ENCODE results near the gene CCSER1. TPM values are rescaled to one million over a fixed set of nuclear protein-coding genes. Genes with fewer than 3 reads are reported as not detected.

CCSER1 gene
- total RNA-seq, 1 donor from 2014 or later, result not detected

GRCh38 chr4:91472046-91472445 lies 1344.9 kb downstream of the CCSER1 start:
- Mint-ChIP-seq H3K4me3 (ENCODE audit: low read depth) (no peak overlapping the region), H3K27me3 (ENCODE audit: low read depth) (no peaks in the 10 kb centered on the region), H3K27ac (no peak overlapping the region), H3K36me3 (ENCODE audit: low read depth) (no peaks in the 10 kb centered on the region), H3K9me3 (peaks cover 13% of the 10 kb centered on the region), H3K4me1 (ENCODE audit: low read depth) (no peaks in the 10 kb centered on the region)
- DNase-seq (ENCODE audit: low spot score), result no peak
- intact Hi-C loops (cut with micrococcal nuclease), result no loop called here

GRCh38 chr4:91485415-91485814 lies 1358.2 kb downstream of the CCSER1 start:
- no peak for DNase-seq (ENCODE audit: low spot score)
- H3K27me3 Mint-ChIP-seq (ENCODE audit: low read depth), result no peaks in the 10 kb centered on the region
- no peak overlapping the region for H3K27ac Mint-ChIP-seq
- intact Hi-C loops (cut with micrococcal nuclease), result no loop called here
- no peaks in the 10 kb centered on the region for H3K4me1 Mint-ChIP-seq (ENCODE audit: low read depth)
- no peak overlapping the region for H3K4me3 Mint-ChIP-seq (ENCODE audit: low read depth)
- H3K36me3 Mint-ChIP-seq (ENCODE audit: low read depth), result no peaks in the 10 kb centered on the region
- H3K9me3 Mint-ChIP-seq, result peaks cover 39% of the 10 kb centered on the region

- Mint-ChIP-seq H3K4me1 (ENCODE audit: low read depth) (no peaks in the 10 kb centered on the region), H3K9me3 (peaks cover 37% of the 10 kb centered on the region)
- intact Hi-C loops (cut with micrococcal nuclease), result no loop called here
Observed at GRCh38 chr4:91488946-91489345, 1361.8 kb downstream of the CCSER1 start.

GRCh38 chr4:91497892-91498291 lies 1370.7 kb downstream of the CCSER1 start:
- Mint-ChIP-seq H3K27me3 (ENCODE audit: low read depth) (no peaks in the 10 kb centered on the region), H3K36me3 (ENCODE audit: low read depth) (no peaks in the 10 kb centered on the region), H3K4me3 (ENCODE audit: low read depth) (no peak overlapping the region), H3K27ac (no peak overlapping the region), H3K4me1 (ENCODE audit: low read depth) (no peaks in the 10 kb centered on the region), H3K9me3 (peaks cover under 1% of the 10 kb centered on the region)
- intact Hi-C loops (cut with micrococcal nuclease), result no loop called here
- DNase-seq (ENCODE audit: low spot score), result no peak

More at GRCh38 chr4:91488946-91489345, 1361.8 kb downstream of the CCSER1 start:
- Mint-ChIP-seq H3K27ac (no peak overlapping the region), H3K4me3 (ENCODE audit: low read depth) (no peak overlapping the region), H3K36me3 (ENCODE audit: low read depth) (no peaks in the 10 kb centered on the region), H3K27me3 (ENCODE audit: low read depth) (no peaks in the 10 kb centered on the region)
- no peak for DNase-seq (ENCODE audit: low spot score)

- Mint-ChIP-seq H3K36me3 (ENCODE audit: low read depth) (no peaks in the 10 kb centered on the region), H3K9me3 (peaks cover 3% of the 10 kb centered on the region), H3K27ac (no peak overlapping the region)
Observed at GRCh38 chr4:91502365-91502764, 1375.2 kb downstream of the CCSER1 start.

GRCh38 chr4:91513326-91513725 lies 1386.1 kb downstream of the CCSER1 start:
- H3K36me3 Mint-ChIP-seq (ENCODE audit: low read depth), result no peaks in the 10 kb centered on the region
- H3K27ac Mint-ChIP-seq, result no peak overlapping the region
- H3K9me3 Mint-ChIP-seq, result peaks cover 72% of the 10 kb centered on the region
- no peaks in the 10 kb centered on the region for H3K27me3 Mint-ChIP-seq (ENCODE audit: low read depth)
- intact Hi-C loops (cut with micrococcal nuclease), result no loop called here
- no peaks in the 10 kb centered on the region for H3K4me1 Mint-ChIP-seq (ENCODE audit: low read depth)
- no peak overlapping the region for H3K4me3 Mint-ChIP-seq (ENCODE audit: low read depth)
- DNase-seq (ENCODE audit: low spot score), result no peak

More at GRCh38 chr4:91502365-91502764, 1375.2 kb downstream of the CCSER1 start:
- H3K4me1 Mint-ChIP-seq (ENCODE audit: low read depth), result no peaks in the 10 kb centered on the region
- intact Hi-C loops (cut with micrococcal nuclease), result no loop called here
- no peak for DNase-seq (ENCODE audit: low spot score)
- no peaks in the 10 kb centered on the region for H3K27me3 Mint-ChIP-seq (ENCODE audit: low read depth)
- no peak overlapping the region for H3K4me3 Mint-ChIP-seq (ENCODE audit: low read depth)

- Mint-ChIP-seq H3K4me3 (ENCODE audit: low read depth) (no peak overlapping the region), H3K36me3 (ENCODE audit: low read depth) (no peaks in the 10 kb centered on the region), H3K27me3 (ENCODE audit: low read depth) (no peaks in the 10 kb centered on the region), H3K4me1 (ENCODE audit: low read depth) (no peaks in the 10 kb centered on the region), H3K27ac (no peak overlapping the region), H3K9me3 (peaks cover 70% of the 10 kb centered on the region)
- no peak for DNase-seq (ENCODE audit: low spot score)
- intact Hi-C loops (cut with micrococcal nuclease), result no loop called here
Observed at GRCh38 chr4:91519155-91519554, 1392.0 kb downstream of the CCSER1 start.

DNA sequence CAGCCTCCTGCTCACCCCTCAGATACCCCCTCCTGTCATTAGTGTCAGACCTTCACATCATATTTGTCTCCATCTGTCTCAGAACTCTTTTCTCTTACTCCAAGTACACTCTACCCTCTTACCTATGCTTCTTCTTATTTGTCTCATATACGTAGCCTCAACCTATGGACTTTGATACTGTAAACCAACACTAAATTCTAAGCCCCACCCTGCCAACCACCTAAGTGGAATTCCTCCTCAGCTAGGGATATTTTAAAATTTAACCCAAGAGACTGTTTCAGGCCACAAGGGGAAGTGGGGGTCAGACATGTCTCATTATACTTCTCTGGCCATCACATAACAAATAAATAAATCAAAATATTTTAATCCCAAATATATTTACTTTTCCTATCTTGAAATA lies 1398.4 kb downstream of the CCSER1 start:
- no peak for DNase-seq (ENCODE audit: low spot score)
- H3K9me3 Mint-ChIP-seq, result peaks cover 48% of the 10 kb centered on the region
- no peak overlapping the region for H3K27ac Mint-ChIP-seq
- intact Hi-C loops (cut with micrococcal nuclease), result no loop called here
- no peaks in the 10 kb centered on the region for H3K27me3 Mint-ChIP-seq (ENCODE audit: low read depth)
- no peak overlapping the region for H3K4me3 Mint-ChIP-seq (ENCODE audit: low read depth)
- no peaks in the 10 kb centered on the region for H3K4me1 Mint-ChIP-seq (ENCODE audit: low read depth)
- no peaks in the 10 kb centered on the region for H3K36me3 Mint-ChIP-seq (ENCODE audit: low read depth)

- intact Hi-C loops (cut with micrococcal nuclease), result no loop called here
- Mint-ChIP-seq H3K4me1 (ENCODE audit: low read depth) (no peaks in the 10 kb centered on the region), H3K9me3 (peaks cover 39% of the 10 kb centered on the region), H3K27ac (no peak overlapping the region), H3K36me3 (ENCODE audit: low read depth) (no peaks in the 10 kb centered on the region), H3K27me3 (ENCODE audit: low read depth) (no peaks in the 10 kb centered on the region), H3K4me3 (ENCODE audit: low read depth) (no peak overlapping the region)
- DNase-seq (ENCODE audit: low spot score), result no peak
Observed at GRCh38 chr4:91527056-91527455, 1399.9 kb downstream of the CCSER1 start.

- peaks cover 51% of the 10 kb centered on the region for H3K9me3 Mint-ChIP-seq
- H3K4me1 Mint-ChIP-seq (ENCODE audit: low read depth), result no peaks in the 10 kb centered on the region
- H3K27me3 Mint-ChIP-seq (ENCODE audit: low read depth), result no peaks in the 10 kb centered on the region
- H3K27ac Mint-ChIP-seq, result no peak overlapping the region
- H3K4me3 Mint-ChIP-seq (ENCODE audit: low read depth), result no peak overlapping the region
- no peaks in the 10 kb centered on the region for H3K36me3 Mint-ChIP-seq (ENCODE audit: low read depth)
- intact Hi-C loops (cut with micrococcal nuclease), result no loop called here
- DNase-seq (ENCODE audit: low spot score), result no peak
Observed at GRCh38 chr4:91567594-91567993, 1440.4 kb downstream of the CCSER1 start.

DNA sequence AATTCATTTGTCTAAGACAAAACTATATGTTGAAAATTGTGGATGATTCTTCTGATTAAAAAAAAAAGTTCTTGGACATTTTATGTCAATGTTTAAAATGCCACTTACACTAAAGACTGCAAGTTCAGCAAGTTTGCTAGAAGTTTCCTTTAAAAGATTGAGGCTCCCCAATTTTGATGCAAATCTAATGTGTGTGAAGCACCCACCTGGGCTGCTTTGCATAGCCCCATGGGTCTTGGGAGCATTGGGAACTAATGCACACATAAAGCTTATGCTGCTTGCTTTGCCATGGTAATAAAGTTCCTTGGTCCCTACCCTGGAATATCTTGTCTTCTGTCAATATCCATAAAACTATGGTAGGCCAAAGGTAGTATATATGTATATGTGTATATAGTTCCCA lies 1450.7 kb downstream of the CCSER1 start:
- Mint-ChIP-seq H3K9me3 (peaks cover 13% of the 10 kb centered on the region), H3K4me1 (ENCODE audit: low read depth) (no peaks in the 10 kb centered on the region), H3K27ac (no peak overlapping the region), H3K27me3 (ENCODE audit: low read depth) (no peaks in the 10 kb centered on the region), H3K4me3 (ENCODE audit: low read depth) (no peak overlapping the region), H3K36me3 (ENCODE audit: low read depth) (no peaks in the 10 kb centered on the region)
- no peak for DNase-seq (ENCODE audit: low spot score)
- intact Hi-C loops (cut with micrococcal nuclease), result no loop called here

- no peaks in the 10 kb centered on the region for H3K27me3 Mint-ChIP-seq (ENCODE audit: low read depth)
- H3K4me1 Mint-ChIP-seq (ENCODE audit: low read depth), result no peaks in the 10 kb centered on the region
- intact Hi-C loops (cut with micrococcal nuclease), result no loop called here
- H3K4me3 Mint-ChIP-seq (ENCODE audit: low read depth), result no peak overlapping the region
- H3K9me3 Mint-ChIP-seq, result peaks cover 8% of the 10 kb centered on the region
- H3K27ac Mint-ChIP-seq, result no peak overlapping the region
- no peak for DNase-seq (ENCODE audit: low spot score)
- H3K36me3 Mint-ChIP-seq (ENCODE audit: low read depth), result no peaks in the 10 kb centered on the region
Observed at GRCh38 chr4:91590260-91590659, 1463.1 kb downstream of the CCSER1 start.

DNA sequence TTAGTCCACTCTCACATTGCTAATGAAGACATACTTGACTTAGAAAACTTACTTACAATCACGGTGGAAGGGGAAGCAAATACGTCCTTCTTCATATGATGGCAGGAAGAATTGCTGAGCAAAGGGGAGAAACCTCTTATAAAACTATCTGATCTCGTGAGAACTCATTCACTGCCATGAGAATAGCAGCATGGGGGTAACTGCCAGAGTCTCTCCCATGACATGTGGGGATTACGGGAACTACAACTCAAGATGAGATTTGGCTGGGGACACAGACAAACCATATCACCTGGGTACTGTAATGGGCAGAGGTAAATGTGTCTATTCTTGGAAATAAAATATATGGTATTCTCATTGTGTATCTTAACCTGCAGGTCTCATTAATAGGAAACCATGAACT lies 1464.9 kb downstream of the CCSER1 start:
- H3K4me3 Mint-ChIP-seq (ENCODE audit: low read depth), result no peak overlapping the region
- intact Hi-C loops (cut with micrococcal nuclease), result no loop called here
- H3K27ac Mint-ChIP-seq, result no peak overlapping the region
- H3K36me3 Mint-ChIP-seq (ENCODE audit: low read depth), result no peaks in the 10 kb centered on the region
- H3K27me3 Mint-ChIP-seq (ENCODE audit: low read depth), result no peaks in the 10 kb centered on the region
- no peak for DNase-seq (ENCODE audit: low spot score)
- peaks cover 5% of the 10 kb centered on the region for H3K9me3 Mint-ChIP-seq
- no peaks in the 10 kb centered on the region for H3K4me1 Mint-ChIP-seq (ENCODE audit: low read depth)

DNA sequence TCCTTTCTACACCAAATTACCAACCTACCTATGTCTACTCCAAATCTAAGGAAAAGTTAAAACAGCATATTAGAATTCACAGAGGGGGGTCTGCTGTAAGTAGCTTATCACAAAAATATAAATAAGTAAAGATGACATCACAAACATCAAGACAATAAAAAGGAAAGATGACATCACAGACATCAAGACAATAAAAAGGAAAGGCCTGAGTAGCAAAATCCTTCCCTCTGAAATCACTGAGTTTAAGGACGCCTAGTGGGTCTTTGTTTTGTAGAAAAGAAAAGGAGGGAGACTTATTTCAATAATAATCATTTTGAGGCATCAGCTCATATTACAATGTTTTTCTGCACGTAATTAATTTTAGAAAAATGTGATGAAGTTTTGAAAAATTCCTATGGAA lies 1469.5 kb downstream of the CCSER1 start:
- intact Hi-C loops (cut with micrococcal nuclease), result no loop called here
- H3K4me3 Mint-ChIP-seq (ENCODE audit: low read depth), result no peak overlapping the region
- peaks cover 5% of the 10 kb centered on the region for H3K9me3 Mint-ChIP-seq
- H3K4me1 Mint-ChIP-seq (ENCODE audit: low read depth), result no peaks in the 10 kb centered on the region
- no peak for DNase-seq (ENCODE audit: low spot score)
- H3K36me3 Mint-ChIP-seq (ENCODE audit: low read depth), result no peaks in the 10 kb centered on the region
- no peak overlapping the region for H3K27ac Mint-ChIP-seq
- no peaks in the 10 kb centered on the region for H3K27me3 Mint-ChIP-seq (ENCODE audit: low read depth)
